AG09309 (cell line): ENCODE data around the gene APBA2.

Source experiments
- DNase-seq: peaks from one replicate; pipeline ENCODE4 v3.0.0-alpha.2; 2010; ENCODE audit warnings: low read depth
- H3K4me3 ChIP-seq: 2 replicates; pipeline ENCODE4 v1.5.1; 2011; ENCODE audit warnings: mild to moderate bottlenecking, low read depth, low read length, moderate library complexity; ENCODE audit not compliant: control insufficient read depth
- TF ChIP-seq, protein P1 (sequence below): IDR thresholded peaks from 2 replicates; pipeline ENCODE4 v1.5.1; 2011; ENCODE audit warnings: mild to moderate bottlenecking, low read depth, low read length, inconsistent platforms; ENCODE audit not compliant: insufficient read depth, control insufficient read depth; ENCODE audit errors: missing control alignments

The APBA2 gene

DNA sequence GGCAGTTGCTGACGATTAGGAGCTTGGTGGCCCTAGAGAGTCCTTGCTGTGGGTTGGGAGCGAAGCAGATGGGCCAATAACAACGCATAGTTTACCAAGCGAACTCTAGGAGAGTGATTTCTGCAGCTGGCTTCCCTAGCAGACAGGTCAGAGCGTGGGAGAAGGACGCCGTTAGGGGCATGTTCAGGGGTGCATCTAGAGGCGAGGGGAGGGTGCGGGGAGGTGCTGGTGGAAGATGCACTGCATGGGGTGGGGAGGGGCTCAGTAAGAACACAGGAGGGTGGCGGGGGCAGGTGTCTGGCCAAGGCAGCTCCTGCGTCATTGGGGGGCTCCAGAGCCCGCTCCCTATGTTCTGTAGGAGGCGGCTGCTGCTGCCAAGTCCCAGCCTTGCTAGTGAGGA, 8.9 kb downstream of the APBA2 start:
- DNase-seq = no peak
- TF ChIP-seq, protein P1, sequence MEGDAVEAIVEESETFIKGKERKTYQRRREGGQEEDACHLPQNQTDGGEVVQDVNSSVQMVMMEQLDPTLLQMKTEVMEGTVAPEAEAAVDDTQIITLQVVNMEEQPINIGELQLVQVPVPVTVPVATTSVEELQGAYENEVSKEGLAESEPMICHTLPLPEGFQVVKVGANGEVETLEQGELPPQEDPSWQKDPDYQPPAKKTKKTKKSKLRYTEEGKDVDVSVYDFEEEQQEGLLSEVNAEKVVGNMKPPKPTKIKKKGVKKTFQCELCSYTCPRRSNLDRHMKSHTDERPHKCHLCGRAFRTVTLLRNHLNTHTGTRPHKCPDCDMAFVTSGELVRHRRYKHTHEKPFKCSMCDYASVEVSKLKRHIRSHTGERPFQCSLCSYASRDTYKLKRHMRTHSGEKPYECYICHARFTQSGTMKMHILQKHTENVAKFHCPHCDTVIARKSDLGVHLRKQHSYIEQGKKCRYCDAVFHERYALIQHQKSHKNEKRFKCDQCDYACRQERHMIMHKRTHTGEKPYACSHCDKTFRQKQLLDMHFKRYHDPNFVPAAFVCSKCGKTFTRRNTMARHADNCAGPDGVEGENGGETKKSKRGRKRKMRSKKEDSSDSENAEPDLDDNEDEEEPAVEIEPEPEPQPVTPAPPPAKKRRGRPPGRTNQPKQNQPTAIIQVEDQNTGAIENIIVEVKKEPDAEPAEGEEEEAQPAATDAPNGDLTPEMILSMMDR = no peak
- H3K4me3 ChIP-seq = no peak overlapping the region

DNA sequence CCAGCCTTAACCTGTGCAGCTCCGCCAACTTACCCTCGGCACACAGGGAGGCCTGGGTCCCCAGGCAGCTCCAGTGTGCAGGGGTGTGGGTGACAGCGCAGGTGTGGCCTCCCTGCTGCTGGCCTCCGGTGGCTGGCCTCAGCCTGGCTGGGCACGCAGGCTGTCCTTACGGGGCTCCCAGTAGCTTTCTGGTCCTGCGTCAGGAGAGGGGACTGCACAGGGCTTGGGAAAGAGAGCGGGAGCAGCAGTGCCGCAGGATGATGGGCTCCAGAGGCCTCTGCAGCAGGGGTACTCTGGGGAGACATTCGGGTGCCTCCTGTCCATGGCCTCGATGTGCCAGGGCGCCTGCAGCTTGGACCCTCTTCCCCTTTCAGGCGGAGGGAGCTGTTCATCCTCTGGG, 9.4 kb downstream of the APBA2 start:
- no peak overlapping the region for H3K4me3 ChIP-seq
- no peak for DNase-seq
- TF ChIP-seq, protein P1 = no peak

DNA sequence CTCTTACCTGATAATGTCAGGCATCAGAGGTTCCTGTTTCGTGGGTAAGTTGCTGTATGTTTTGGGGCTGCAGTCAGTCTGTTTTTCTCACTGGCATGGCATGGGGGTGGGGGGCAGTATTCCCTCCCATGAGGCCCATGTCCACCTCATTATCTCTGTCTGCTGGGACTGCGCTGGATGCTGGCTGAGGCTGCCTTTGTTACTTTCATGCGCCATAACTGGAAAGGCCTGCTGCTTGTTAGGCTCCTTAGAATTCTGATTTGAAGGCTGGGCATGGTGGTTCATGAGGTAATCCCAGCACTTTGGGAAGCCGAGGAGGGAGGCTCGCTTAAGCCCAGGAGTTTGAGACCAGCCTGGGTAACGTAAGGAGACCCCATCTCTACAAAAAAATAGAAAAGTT, 9.8 kb downstream of the APBA2 start:
- H3K4me3 ChIP-seq = no peak overlapping the region
- TF ChIP-seq, protein P1 = no peak
- no peak for DNase-seq

DNA sequence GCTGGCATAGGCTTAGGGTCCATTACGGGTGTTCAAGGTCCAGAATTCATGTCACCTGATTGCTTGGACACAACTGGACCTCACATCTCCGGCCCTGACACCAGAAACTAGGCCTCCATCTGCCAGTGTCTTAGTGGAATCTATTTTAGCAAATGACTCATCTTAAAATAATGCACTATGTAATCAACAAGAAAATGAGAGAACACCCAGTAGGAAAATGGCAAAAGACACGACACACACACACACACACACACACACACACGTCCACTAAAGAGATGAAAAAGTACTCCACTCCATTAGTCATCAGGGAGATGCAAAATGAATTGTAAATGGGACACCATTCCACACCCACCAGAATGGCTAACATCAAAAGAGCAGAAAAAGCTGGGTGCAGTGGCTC, 11.2 kb downstream of the APBA2 start:
- DNase-seq = peak; percentile 76
- H3K4me3 ChIP-seq = no peak overlapping the region
- TF ChIP-seq, protein P1 = no peak

DNA sequence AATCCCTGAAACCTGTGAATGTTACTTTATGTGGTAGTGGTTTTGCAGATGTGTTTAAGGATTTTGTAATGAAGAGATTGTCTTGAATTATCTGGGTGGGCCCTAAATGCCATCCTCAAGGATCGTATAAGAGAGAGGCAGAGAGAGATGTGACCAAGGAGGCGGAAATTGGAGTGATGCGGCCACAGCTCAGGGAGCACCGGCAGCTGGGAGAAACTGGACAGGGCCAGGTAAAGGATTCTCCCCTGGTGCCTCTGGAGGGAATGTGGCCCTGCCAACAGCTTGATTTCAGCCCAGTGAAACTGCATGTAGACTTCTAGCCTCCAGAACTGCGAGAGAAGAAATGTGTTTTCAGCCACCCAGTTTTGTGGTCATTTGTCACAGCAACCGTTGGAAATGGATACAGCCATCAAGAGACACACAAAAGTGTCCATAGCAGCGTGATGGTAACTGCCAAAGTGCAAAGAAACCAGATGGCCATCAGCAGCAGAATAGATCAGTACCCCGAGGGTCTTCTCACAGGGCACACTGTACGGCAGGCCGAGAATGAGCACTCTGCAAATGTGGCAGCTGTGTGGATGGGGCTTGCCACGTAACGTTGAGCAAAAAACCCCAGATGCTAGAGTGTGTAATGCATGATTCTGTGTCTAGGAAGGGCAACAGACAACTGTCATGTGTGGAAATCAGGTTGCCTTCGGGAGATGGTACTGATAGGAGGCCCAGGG, 12.2 kb downstream of the APBA2 start:
- DNase-seq = no peak
- TF ChIP-seq, protein P1 = no peak
- H3K4me3 ChIP-seq = no peak overlapping the region

DNA sequence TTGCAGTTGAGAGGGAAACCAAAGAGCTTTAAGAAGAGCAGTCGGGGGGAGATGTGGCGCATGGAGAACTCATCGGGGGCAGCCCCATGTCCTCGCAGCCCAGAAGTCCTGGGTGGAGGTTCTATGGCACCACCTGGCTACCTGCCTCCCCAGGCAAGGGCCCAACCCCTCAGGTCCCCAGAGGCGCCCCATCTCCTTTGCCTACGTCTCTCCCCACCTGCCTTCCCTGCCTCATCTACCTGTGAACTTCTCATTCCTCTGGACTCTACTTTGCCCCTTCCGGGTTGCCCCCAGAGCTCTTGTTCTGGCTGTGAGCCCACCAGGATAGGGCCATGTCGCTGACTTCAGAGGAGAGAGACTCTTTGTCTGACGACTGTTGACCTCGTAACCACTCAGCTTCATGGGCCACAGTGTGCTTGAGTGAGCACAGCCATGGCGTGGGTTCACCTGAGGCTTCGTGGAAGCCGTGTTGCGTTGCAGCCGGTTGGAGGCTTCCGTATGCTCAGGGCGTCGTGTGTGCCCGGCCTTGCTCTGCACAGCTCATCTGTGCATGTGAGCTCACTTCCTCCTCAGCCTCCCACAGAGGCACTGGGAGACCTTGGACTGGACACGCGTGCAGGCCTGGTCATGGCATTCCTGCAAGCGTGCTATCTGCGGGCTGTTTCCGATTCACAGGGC, 13.4 kb downstream of the APBA2 start:
- TF ChIP-seq, protein P1 = no peak
- no peak overlapping the region for H3K4me3 ChIP-seq
- no peak for DNase-seq
